Endometrial microvascular endothelial cells (primary cell): ENCODE data around the gene DIP2A. TPM values are rescaled to one million over a fixed set of nuclear protein-coding genes. Genes with fewer than 3 reads are reported as not detected.

ENCODE experiments used
- total RNA-seq: library from RNA; depleted of rRNA; stranded (reverse); fragments of >200 nt; gene quantifications from one replicate; pipeline ENCODE4 v1.2.3, GENCODE V29; 2015; ENCODE audit errors: inconsistent ontology term

DIP2A gene
- total RNA-seq, 1 donor from 2014 or later, result 28.9 TPM

Other genes with a start within 250 kb of the DIP2A start
- gene LSS, start 230.1 kb upstream of the DIP2A start, total RNA-seq, result 57.2 TPM
- 57.1 TPM for gene MCM3AP, start 173.3 kb upstream of the DIP2A start, total RNA-seq
- 9.0 TPM for gene YBEY, start 172.5 kb upstream of the DIP2A start, total RNA-seq
- 6.7 TPM for gene C21orf58, start 135.0 kb upstream of the DIP2A start, total RNA-seq
- 17.8 TPM for gene PCNT, start 134.7 kb upstream of the DIP2A start, total RNA-seq
- not detected for gene S100B, start 146.2 kb downstream of the DIP2A start, total RNA-seq
- gene PRMT2, start 176.8 kb downstream of the DIP2A start, total RNA-seq, result 169 TPM